ENCODE measurements around the gene EIF5AL1. TPM values are rescaled to one million over a fixed set of nuclear protein-coding genes. Genes with fewer than 3 reads are reported as not detected.

The EIF5AL1 gene
- total and polyA plus RNA-seq, 12 donors: 0.07 to 1.2 (median 0.42) TPM; not detected in 3

GRCh38 chr10:79559726-79560125, 47.4 kb downstream of the EIF5AL1 start:
- peaks cover 0 to 6% (median 0%) of the 10 kb centered on the region in 9 donors for H3K4me1 ChIP-seq
- DNase-seq (no peak), ATAC-seq (no peak)
- intact Hi-C loops (cut with DNase I): loop anchor here in 7 of 10 donors (5.0 to 10.0 kb wide), 4 partner anchors 48 to 375 kb away; no protein-coding TSS in a partner anchor
- H3K27ac ChIP-seq: no peak overlapping the region
- no peaks in the 10 kb centered on the region for H3K9me3 ChIP-seq
- no peak overlapping the region for H3K4me3 ChIP-seq
- peaks cover 0 to 11% (median 0%) of the 10 kb centered on the region in 7 donors for H3K27me3 ChIP-seq
- no peak for TF ChIP-seq CTCF (IDR thresholded peaks at IDR 0.05)
- H3K36me3 ChIP-seq: no peaks in the 10 kb centered on the region
- 68 to 85% methylated on average over 2 of the region's 2 CpGs for WGBS, 2 donors

GRCh38 chr10:79560160-79560709, 47.9 kb downstream of the EIF5AL1 start, which contains the start of gene SFTPA2:
SFTPA2 (minus strand) TSS chr10:79560407; CDS start chr10:79559483, 924 bp downstream.
- 88 to 90% methylated on average over 1 of the region's 1 CpG for WGBS, 2 donors
- intact Hi-C loops (cut with DNase I): loop anchor here in 7 of 10 donors (5.0 to 10.0 kb wide), 3 partner anchors 365 to 375 kb away; no protein-coding TSS in a partner anchor
- Histone ChIP-seq H3K27me3 (peaks cover 0 to 11% (median 0%) of the 10 kb centered on the region in 7 donors), H3K4me1 (peaks cover 0 to 6% (median 0%) of the 10 kb centered on the region in 9 donors), H3K4me3 (no peak within 1 kb of the TSS), H3K36me3 (no peaks in the 10 kb centered on the region), H3K9me3 (no peaks in the 10 kb centered on the region), H3K27ac (no peak within 1 kb of the TSS)
- ATAC-seq (no peak), DNase-seq (no peak)
- no peak for TF ChIP-seq CTCF (IDR thresholded peaks at IDR 0.05)

- Histone ChIP-seq H3K27ac (no peak overlapping the region), H3K36me3 (no peaks in the 10 kb centered on the region), H3K4me3 (no peak overlapping the region), H3K9me3 (no peaks in the 10 kb centered on the region), H3K27me3 (peaks cover 0 to 11% (median 0%) of the 10 kb centered on the region in 7 donors), H3K4me1 (peaks cover 0 to 6% (median 0%) of the 10 kb centered on the region in 9 donors)
- intact Hi-C loops (cut with DNase I): loop anchor here in 7 of 10 donors (5.0 to 10.0 kb wide), 3 partner anchors 364 to 374 kb away; no protein-coding TSS in a partner anchor
- ATAC-seq: no peak
- WGBS, 2 donors: 81 to 87% methylated on average over 3 of the region's 3 CpGs
- no peak for TF ChIP-seq CTCF (IDR thresholded peaks at IDR 0.05)
- no peak for DNase-seq
Measured at GRCh38 chr10:79561257-79561656, 48.9 kb downstream of the EIF5AL1 start.

- no peaks in the 10 kb centered on the region for H3K36me3 ChIP-seq
- peak; percentile 65 to 66 for DNase-seq
- H3K4me1 ChIP-seq: peaks cover 0 to 6% (median 0%) of the 10 kb centered on the region in 9 donors
- TF ChIP-seq CTCF (IDR thresholded peaks at IDR 0.05): peak; percentile 50 to 87 (median 81)
- peaks cover 0 to 16% (median 0%) of the 10 kb centered on the region in 7 donors for H3K27me3 ChIP-seq
- peak overlapping the region in 4 of 10 donors; percentile 2 to 26 (median 13) for H3K4me3 ChIP-seq
- intact Hi-C loops (cut with DNase I): loop anchor here in 8 of 10 donors (1.0 to 10.0 kb wide), 4 partner anchors 363 to 373 kb away; no protein-coding TSS in a partner anchor
- H3K9me3 ChIP-seq: no peaks in the 10 kb centered on the region
- whole genome bisulfite sequencing, 2 donors: 9% methylated on average over 17 of the region's 17 CpGs
- ATAC-seq: peak; percentile 58 to 89 (median 74)
- no peak overlapping the region for H3K27ac ChIP-seq
Measured at GRCh38 chr10:79562135-79562756, 49.9 kb downstream of the EIF5AL1 start.

Measured in heart right ventricle (tissue), 16 donors.